Measurements from ENCODE around the gene SLC27A6.
"Not testable (repeated sequence)": the region's sequence is repeated elsewhere in the genome, so short reads cannot be mapped to it uniquely, and the experiment has no call there.

The SLC27A6 gene

DNA sequence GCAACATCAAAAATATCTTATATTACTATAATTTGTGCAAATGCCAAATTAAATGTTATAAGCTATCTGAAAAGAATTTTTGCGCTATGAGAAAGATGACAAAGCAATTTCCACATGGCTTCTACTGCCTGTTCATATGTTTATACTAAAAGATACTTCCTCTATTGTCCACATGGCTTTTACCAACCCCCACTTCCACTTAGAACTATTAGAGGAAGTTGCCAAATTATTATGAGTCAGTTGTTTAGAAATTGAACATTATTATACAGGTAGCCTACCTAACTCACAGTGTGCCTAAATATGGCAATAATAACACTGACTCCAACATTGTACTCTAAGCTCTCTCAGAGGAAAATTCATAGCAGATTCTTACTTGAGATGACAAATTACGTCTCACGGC lies 37.6 kb upstream of the SLC27A6 start:
- no peaks in the 10 kb centered on the region for H3K36me3 ChIP-seq
- no peak overlapping the region for H3K4me3 ChIP-seq (ENCODE audit: low read depth in 1 of 2, low read length in 1 of 2)
- H3K27me3 ChIP-seq = no peaks in the 10 kb centered on the region
- H3K27ac ChIP-seq = no peak overlapping the region
- TF ChIP-seq, protein P1, sequence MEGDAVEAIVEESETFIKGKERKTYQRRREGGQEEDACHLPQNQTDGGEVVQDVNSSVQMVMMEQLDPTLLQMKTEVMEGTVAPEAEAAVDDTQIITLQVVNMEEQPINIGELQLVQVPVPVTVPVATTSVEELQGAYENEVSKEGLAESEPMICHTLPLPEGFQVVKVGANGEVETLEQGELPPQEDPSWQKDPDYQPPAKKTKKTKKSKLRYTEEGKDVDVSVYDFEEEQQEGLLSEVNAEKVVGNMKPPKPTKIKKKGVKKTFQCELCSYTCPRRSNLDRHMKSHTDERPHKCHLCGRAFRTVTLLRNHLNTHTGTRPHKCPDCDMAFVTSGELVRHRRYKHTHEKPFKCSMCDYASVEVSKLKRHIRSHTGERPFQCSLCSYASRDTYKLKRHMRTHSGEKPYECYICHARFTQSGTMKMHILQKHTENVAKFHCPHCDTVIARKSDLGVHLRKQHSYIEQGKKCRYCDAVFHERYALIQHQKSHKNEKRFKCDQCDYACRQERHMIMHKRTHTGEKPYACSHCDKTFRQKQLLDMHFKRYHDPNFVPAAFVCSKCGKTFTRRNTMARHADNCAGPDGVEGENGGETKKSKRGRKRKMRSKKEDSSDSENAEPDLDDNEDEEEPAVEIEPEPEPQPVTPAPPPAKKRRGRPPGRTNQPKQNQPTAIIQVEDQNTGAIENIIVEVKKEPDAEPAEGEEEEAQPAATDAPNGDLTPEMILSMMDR (IDR thresholded peaks at IDR 0.05) = no peak
- no peaks in the 10 kb centered on the region for H3K9me3 ChIP-seq
- H3K4me1 ChIP-seq (ENCODE audit: control insufficient read depth in 1 of 2, insufficient read depth in 1 of 2, low read depth in 1 of 2, low read length in 1 of 2) = peaks cover 0 to 8% of the 10 kb centered on the region in 2 experiments

DNA sequence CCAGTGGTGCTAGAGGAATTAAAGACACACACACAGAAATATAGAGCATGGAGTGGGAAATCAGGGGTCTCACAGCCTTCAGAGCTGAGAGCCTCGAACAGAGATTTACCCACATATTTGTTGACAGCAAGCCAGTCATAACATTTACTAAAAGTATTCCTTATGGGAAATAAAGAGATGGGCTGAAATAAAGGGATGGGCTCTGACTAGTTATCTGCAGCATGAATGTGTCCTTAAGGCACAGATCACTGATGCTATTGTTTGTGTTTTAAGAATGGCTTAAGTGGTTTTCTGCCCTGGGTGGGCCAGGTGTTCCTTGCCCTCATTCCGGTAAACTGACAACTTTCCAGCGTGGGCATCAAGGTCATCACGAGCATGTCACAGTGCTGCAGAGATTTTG lies 33.1 kb upstream of the SLC27A6 start:
- H3K4me3 ChIP-seq (ENCODE audit: low read depth in 1 of 2, low read length in 1 of 2); H3K27ac ChIP-seq; H3K27me3 ChIP-seq; H3K9me3 ChIP-seq; H3K4me1 ChIP-seq (ENCODE audit: control insufficient read depth in 1 of 2, insufficient read depth in 1 of 2, low read depth in 1 of 2, low read length in 1 of 2); H3K36me3 ChIP-seq: not testable (repeated sequence)

DNA sequence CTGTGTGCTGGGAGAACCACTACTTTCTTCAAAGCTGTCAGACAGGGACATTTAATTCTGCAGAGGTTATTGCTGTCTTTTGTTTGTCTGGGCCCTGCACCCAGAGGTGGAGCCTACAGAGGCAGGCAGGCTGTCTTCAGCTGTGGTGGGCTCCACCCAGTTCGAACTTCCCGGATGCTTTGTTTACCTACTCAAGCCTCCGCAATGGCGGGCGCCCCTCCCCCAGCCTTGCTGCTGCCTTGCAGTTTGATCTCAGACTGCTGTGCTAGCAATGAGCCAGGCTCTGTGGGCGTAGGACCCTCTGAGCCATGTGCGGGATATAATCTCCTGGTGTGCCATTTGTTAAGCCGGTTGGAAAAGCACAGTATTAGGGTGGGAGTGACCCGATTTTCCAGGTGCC lies 22.2 kb upstream of the SLC27A6 start:
- H3K27ac ChIP-seq; H3K4me3 ChIP-seq (ENCODE audit: low read depth in 1 of 2, low read length in 1 of 2); H3K4me1 ChIP-seq (ENCODE audit: control insufficient read depth in 1 of 2, insufficient read depth in 1 of 2, low read depth in 1 of 2, low read length in 1 of 2); H3K36me3 ChIP-seq; H3K9me3 ChIP-seq; H3K27me3 ChIP-seq: not testable (repeated sequence)

DNA sequence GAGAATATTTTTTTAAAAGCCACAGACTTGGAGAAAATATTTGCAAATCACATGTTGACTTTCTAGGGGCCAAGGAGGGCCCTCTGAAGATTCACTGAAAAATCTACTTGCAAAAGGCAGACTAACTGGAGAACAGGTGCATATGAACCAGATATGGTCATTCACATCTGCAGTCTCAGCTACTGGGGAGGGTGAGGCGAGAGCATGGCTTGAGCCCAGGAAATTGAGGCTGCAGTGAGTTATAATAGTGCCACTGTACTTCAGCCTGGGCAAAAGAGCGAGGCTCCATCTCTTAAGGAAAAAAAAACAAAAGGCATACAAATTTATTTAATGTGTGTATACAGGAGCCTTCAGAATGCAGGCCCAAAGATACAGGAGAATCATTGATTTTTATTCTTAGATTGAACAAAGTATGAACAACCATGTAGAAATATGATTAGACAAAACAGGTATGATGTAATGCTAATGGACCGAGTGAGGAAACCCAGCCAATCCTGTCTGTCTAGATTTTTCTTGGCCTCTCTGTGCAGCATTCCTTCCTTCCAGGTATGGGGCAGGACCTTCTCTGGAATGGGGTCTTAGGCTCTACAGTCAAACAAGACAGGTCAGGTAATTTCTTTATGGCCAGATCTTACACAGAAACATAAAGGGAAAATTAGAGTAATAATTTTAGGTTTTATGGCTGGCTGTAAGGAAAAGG lies 15.3 kb upstream of the SLC27A6 start:
- no peaks in the 10 kb centered on the region for H3K4me1 ChIP-seq (ENCODE audit: control insufficient read depth in 1 of 2, insufficient read depth in 1 of 2, low read depth in 1 of 2, low read length in 1 of 2)
- no peaks in the 10 kb centered on the region for H3K9me3 ChIP-seq
- H3K4me3 ChIP-seq (ENCODE audit: low read depth in 1 of 2, low read length in 1 of 2) = no peak overlapping the region
- TF ChIP-seq, protein P1 (IDR thresholded peaks at IDR 0.05) = no peak
- H3K27ac ChIP-seq = no peak overlapping the region
- no peaks in the 10 kb centered on the region for H3K36me3 ChIP-seq
- H3K27me3 ChIP-seq = no peaks in the 10 kb centered on the region

DNA sequence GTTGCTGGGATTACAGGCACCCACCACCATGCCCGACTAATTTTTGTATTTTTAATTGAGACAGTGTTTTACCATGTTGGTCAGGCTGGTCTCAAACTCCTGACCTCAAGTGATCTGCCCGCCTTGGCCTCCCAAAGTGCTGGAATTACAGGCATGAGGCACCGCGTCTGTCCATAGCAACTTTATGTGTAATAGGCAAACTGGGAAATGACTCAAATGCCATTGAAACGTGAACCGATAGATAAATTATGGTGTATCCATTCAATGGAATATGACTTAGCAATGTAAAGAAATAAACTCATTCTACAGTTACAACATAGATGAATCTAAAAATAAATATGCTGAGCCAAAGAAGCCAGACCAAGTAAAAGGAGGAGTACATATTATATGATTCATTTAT lies 14.0 kb upstream of the SLC27A6 start:
- H3K36me3 ChIP-seq; H3K27me3 ChIP-seq; H3K27ac ChIP-seq; H3K4me1 ChIP-seq (ENCODE audit: control insufficient read depth in 1 of 2, insufficient read depth in 1 of 2, low read depth in 1 of 2, low read length in 1 of 2); H3K9me3 ChIP-seq; H3K4me3 ChIP-seq (ENCODE audit: low read depth in 1 of 2, low read length in 1 of 2): not testable (repeated sequence)

DNA sequence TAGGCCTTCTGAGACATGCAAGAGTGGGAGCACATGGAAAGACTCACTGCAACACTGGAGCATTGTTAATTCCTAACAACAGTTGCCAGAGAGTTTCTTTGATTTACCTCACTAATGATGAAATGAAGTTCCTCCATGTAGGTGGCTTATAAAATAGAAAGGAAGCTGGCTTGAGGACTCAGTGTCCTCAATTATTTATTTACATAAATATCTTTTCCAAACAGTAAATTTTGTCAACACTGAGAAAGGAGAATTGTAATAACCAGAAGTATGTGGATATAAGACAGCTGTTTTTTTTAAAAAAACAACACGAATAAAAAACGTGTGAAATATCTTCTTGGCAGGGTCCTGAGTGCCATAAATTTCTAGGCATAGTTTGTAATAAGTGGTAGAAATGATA lies 9.1 kb upstream of the SLC27A6 start:
- TF ChIP-seq, protein P1 (IDR thresholded peaks at IDR 0.05) = no peak
- no peak overlapping the region for H3K4me3 ChIP-seq (ENCODE audit: low read depth in 1 of 2, low read length in 1 of 2)
- no peaks in the 10 kb centered on the region for H3K4me1 ChIP-seq (ENCODE audit: control insufficient read depth in 1 of 2, insufficient read depth in 1 of 2, low read depth in 1 of 2, low read length in 1 of 2)
- no peaks in the 10 kb centered on the region for H3K27me3 ChIP-seq
- H3K9me3 ChIP-seq = no peaks in the 10 kb centered on the region
- H3K36me3 ChIP-seq = no peaks in the 10 kb centered on the region
- no peak overlapping the region for H3K27ac ChIP-seq

DNA sequence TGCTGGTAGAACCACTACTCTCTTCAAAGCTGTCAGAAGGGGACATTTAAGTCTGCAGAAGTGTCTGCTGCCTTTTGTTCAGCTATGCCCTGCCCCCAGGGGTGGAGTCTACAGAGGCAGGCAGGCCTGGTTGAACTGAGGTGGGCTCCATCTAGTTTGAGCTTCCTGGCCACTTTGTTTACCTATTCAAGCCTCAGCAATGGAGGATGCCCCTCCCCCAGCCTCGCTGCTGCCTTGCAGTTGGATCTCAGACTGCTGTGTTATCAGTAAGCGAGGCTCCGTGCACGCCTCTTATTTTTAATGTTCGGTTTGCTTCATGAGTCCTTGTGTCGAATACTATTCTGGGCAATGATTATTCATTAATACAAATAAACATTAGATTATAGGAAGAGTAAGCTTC lies 3.1 kb upstream of the SLC27A6 start:
- TF ChIP-seq, protein P1 (IDR thresholded peaks at IDR 0.05) = no peak
- Histone ChIP-seq H3K4me3 (ENCODE audit: low read depth in 1 of 2, low read length in 1 of 2) (no peak overlapping the region), H3K36me3 (no peaks in the 10 kb centered on the region), H3K27ac (no peak overlapping the region), H3K27me3 (peaks cover 36% of the 10 kb centered on the region), H3K9me3 (no peaks in the 10 kb centered on the region), H3K4me1 (ENCODE audit: control insufficient read depth in 1 of 2, insufficient read depth in 1 of 2, low read depth in 1 of 2, low read length in 1 of 2) (no peaks in the 10 kb centered on the region)

All from neutrophil (primary cell).